Stimulated activated CD4-positive, alpha-beta T cell treated with anti-CD3 and anti-CD28 coated beads, Interleukin-15, amount 100 ng/mL, for 48 hours (primary cell): ENCODE measurements around the gene MTHFD2.

Experiments used
- DNase-seq, 2 donors: peaks; one replicate each; pipeline ENCODE4 v3.0.0-alpha.2; 2020; ENCODE audit warnings: low read depth in 2 of 2

MTHFD2 gene

GRCh38 chr2:74264281-74264680 is 65.9 kb downstream of the MTHFD2 start:
- no peak for DNase-seq

GRCh38 chr2:74267068-74267467 is 68.7 kb downstream of the MTHFD2 start:
- peak in 1 of 2 donors; percentile 36 for DNase-seq
